K562 (cell line): ENCODE data around the gene IRF8. TPM values are rescaled to one million over a fixed set of nuclear protein-coding genes. Genes with fewer than 3 reads are reported as not detected.

ENCODE experiments used
- ATAC-seq: fragments of 200-7000 bp; cut with Tn5 transposase; 3 replicates; pipeline ENCODE4 v1.9.1; 2020; ENCODE audit warnings: moderate library complexity
- BruUV-seq: library from RNA; stranded (reverse); fragments of 400-500 nt; replicated peaks from 2 replicates; lab custom pipeline; 2021; lab: Mats Ljungman, UMichigan
- CTCF ChIA-PET: fragments of 300-600 bp; formaldehyde crosslinking; extraction: SDS; loops from one replicate; lab custom pipeline; 2021; ENCODE audit warnings: low intra/inter-chr PET ratio; lab: Yijun Ruan, JAX
- POLR2A ChIA-PET: fragments of 300-600, 350-650 bp; sonication (Branson Sonifier 250); formaldehyde crosslinking; extraction: SDS; loops from one replicate; lab custom pipeline; 2021; ENCODE audit warnings: antibody characterized with exemption, inconsistent platforms; lab: Yijun Ruan, JAX
- DNase-seq, 4 experiments: peaks; one replicate each; pipeline versions ENCODE4 v3.0.0 to v3.0.0-alpha.2; 2011 to 2018; ENCODE audit warnings: low spot score in 3 of 4, mixed read lengths in 3 of 4; ENCODE audit errors: extremely low read depth in 1 of 4
- FAIRE-seq: peaks from 2 replicates; lab custom pipeline; 2011; peaks lifted over from hg19 to GRCh38; lab: Jason Lieb, UNC
- H2AFZ ChIP-seq: 2 replicates; pipeline ENCODE4 v1.6.0; 2011; ENCODE audit warnings: low read depth, low read length, control low read depth, inconsistent platforms
- H3K27ac ChIP-seq: fragments of 200-600 bp; 3 replicates; pipeline ENCODE4 v1.8.0; 2011; ENCODE audit warnings: low read depth, mild to moderate bottlenecking, control low read depth, inconsistent platforms, low read length, moderate library complexity, mixed read lengths; ENCODE audit errors: extremely low read depth
- H3K27me3 ChIP-seq, 2 experiments: fragments of 300-600 bp in 1 of 2; 2 replicates in 1 of 2; 3 replicates in 1 of 2; pipeline versions ENCODE4 v1.6.0 to v1.8.0; 2011; ENCODE audit warnings: inconsistent platforms in 2 of 2, low read length in 2 of 2, mild to moderate bottlenecking in 1 of 2, mixed read lengths in 1 of 2, moderate library complexity in 1 of 2; ENCODE audit not compliant: control insufficient read depth in 2 of 2, insufficient read depth in 2 of 2
- H3K36me3 ChIP-seq: fragments of 300-600 bp; 3 replicates; pipeline ENCODE4 v1.8.0; 2011; ENCODE audit warnings: mild to moderate bottlenecking, low read length, inconsistent platforms; ENCODE audit not compliant: control insufficient read depth, insufficient read depth
- H3K4me1 ChIP-seq, 2 experiments: fragments of 200-600 bp in 1 of 2; replicated peaks in 1 of 2; 2 replicates in 1 of 2; 3 replicates in 1 of 2; pipeline versions ENCODE4 v1.5.1 to v1.8.0; 2011; ENCODE audit warnings: inconsistent platforms in 2 of 2, low read length in 2 of 2, mild to moderate bottlenecking in 1 of 2, mixed read lengths in 1 of 2, moderate library complexity in 1 of 2; ENCODE audit not compliant: control insufficient read depth in 2 of 2, insufficient read depth in 2 of 2
- H3K4me2 ChIP-seq: 2 replicates; pipeline ENCODE4 v1.6.1; 2011; ENCODE audit warnings: low read length, control low read depth, inconsistent platforms, mixed read lengths; ENCODE audit not compliant: insufficient read depth
- H3K4me3 ChIP-seq: fragments of 200-600 bp; sonication (generic), shearing (Covaris generic); 2 replicates; pipeline ENCODE4 v1.5.1; 2016; ENCODE audit warnings: control low read depth, inconsistent platforms
- H3K79me2 ChIP-seq: fragments of 200-600 bp; 3 replicates; pipeline ENCODE4 v1.8.0; 2011; ENCODE audit warnings: low read length, inconsistent platforms; ENCODE audit not compliant: control insufficient read depth, insufficient read depth
- H3K9ac ChIP-seq, 2 experiments: 2 replicates each; pipeline versions ENCODE4 v1.6.0 to v1.6.1; 2011; ENCODE audit warnings: low read depth in 2 of 2, low read length in 2 of 2, control low read depth in 1 of 2, inconsistent platforms in 1 of 2, mild to moderate bottlenecking in 1 of 2, mixed read lengths in 1 of 2; ENCODE audit not compliant: insufficient read depth in 1 of 2
- H3K9me1 ChIP-seq: one replicate; pipeline ENCODE4 v1.6.0; 2011; ENCODE audit warnings: inconsistent platforms, mild to moderate bottlenecking, low read length, moderate library complexity; ENCODE audit not compliant: control insufficient read depth, insufficient read depth
- H3K9me3 ChIP-seq: replicated peaks from 2 replicates; pipeline ENCODE4 v1.5.1; 2011; ENCODE audit warnings: low read depth, low read length, inconsistent platforms; ENCODE audit not compliant: control insufficient read depth, insufficient read depth
- H4K20me1 ChIP-seq: replicated peaks from 2 replicates; pipeline ENCODE4 v1.6.1; 2011; ENCODE audit warnings: low read length, inconsistent platforms, mixed read lengths; ENCODE audit not compliant: control insufficient read depth, insufficient read depth
- ETS2 ChIP-seq: IDR thresholded peaks from 2 replicates; pipeline ENCODE4 v1.6.1; 2016; ENCODE audit warnings: borderline replicate concordance, missing genetic modification characterization, mild to moderate bottlenecking, moderate library complexity, missing compliant biosample characterization; ENCODE audit not compliant: poor library complexity, severe bottlenecking
- HMG20A ChIP-seq: fragments of 450-650 bp; formaldehyde crosslinking; conservative IDR thresholded peaks from 2 replicates; pipeline ENCODE4 v1.4.0; 2020; ENCODE audit warnings: mild to moderate bottlenecking, mixed read lengths
- HNRNPK ChIP-seq: fragments of 200-400 bp; formaldehyde crosslinking; IDR thresholded peaks from one replicate; pipeline ENCODE4 v1.6.1; 2018; ENCODE audit warnings: mild to moderate bottlenecking, low read depth, low read length; ENCODE audit not compliant: poor library complexity, severe bottlenecking
- HNRNPUL1 ChIP-seq: fragments of 200-400 bp; formaldehyde crosslinking; IDR thresholded peaks from 2 replicates; pipeline ENCODE4 v1.6.1; 2017; ENCODE audit warnings: low read length
- MLLT1 ChIP-seq, 2 experiments: fragments of 450-650 bp; IDR thresholded peaks; 2 replicates each; pipeline ENCODE4 v1.6.1; 2016
- MYC ChIP-seq, 2 experiments: fragments of 250-450 bp in 1 of 2; sonication (Bioruptor Pico) in 1 of 2; IDR thresholded peaks; 2 replicates each; pipeline versions ENCODE4 v1.5.1 to v1.6.1; 2012 to 2021; ENCODE audit warnings: low read depth in 2 of 2, borderline replicate concordance in 1 of 2, improper control_type of control experiment in 1 of 2, low read length in 1 of 2, mild to moderate bottlenecking in 1 of 2, moderate library complexity in 1 of 2
- PML ChIP-seq: IDR thresholded peaks from 2 replicates; pipeline ENCODE4 v1.6.1; 2012; ENCODE audit warnings: low read length, inconsistent platforms
- POLR2B ChIP-seq: fragments of 450-650 bp; IDR thresholded peaks from 2 replicates; pipeline ENCODE4 v1.6.1; 2018; ENCODE audit warnings: low read depth; ENCODE audit not compliant: partially characterized antibody
- RB1 ChIP-seq: fragments of 450-650 bp; IDR thresholded peaks from 2 replicates; pipeline ENCODE4 v1.6.1; 2017; ENCODE audit warnings: low read depth, mild to moderate bottlenecking
- THRA ChIP-seq: fragments of 450-650 bp; IDR thresholded peaks from 2 replicates; pipeline ENCODE4 v1.6.1; 2017; ENCODE audit warnings: mild to moderate bottlenecking, moderate library complexity
- VEZF1 ChIP-seq: fragments of 200-800 bp; sonication (Bioruptor generic); IDR thresholded peaks from 2 replicates; pipeline ENCODE4 v1.6.1; 2017; ENCODE audit warnings: missing genetic modification characterization, missing compliant biosample characterization
- YBX1 ChIP-seq: fragments of 450-650 bp; IDR thresholded peaks from 2 replicates; pipeline ENCODE4 v1.7.1; 2016; ENCODE audit warnings: mild to moderate bottlenecking
- ZBTB34 ChIP-seq: fragments of 250-450 bp; sonication (Bioruptor Pico); IDR thresholded peaks from 2 replicates; pipeline ENCODE4 v1.8.0; 2021; ENCODE audit warnings: mild to moderate bottlenecking, moderate library complexity
- ZBTB5 ChIP-seq: fragments of 450-650 bp; IDR thresholded peaks from 2 replicates; pipeline ENCODE4 v1.6.1; 2017; ENCODE audit warnings: antibody characterized with exemption
- ZNF561 ChIP-seq: fragments of 450-650 bp; formaldehyde crosslinking; conservative IDR thresholded peaks from 2 replicates; pipeline ENCODE4 v1.4.0; 2020; ENCODE audit warnings: mild to moderate bottlenecking, moderate library complexity
- WGBS: fragments of 100-300 bp; shearing (Covaris generic); methylation state at CpG from one replicate; pipeline ENCODE4 v1.1.6; 2016; ENCODE audit warnings: low coverage, mixed read lengths; ENCODE audit not compliant: insufficient coverage; ENCODE audit errors: missing lambda C conversion rate; 5-methylcytosine and 5-hydroxymethylcytosine counted together
- in situ Hi-C: fragments of 300-500 bp; cut with MboI; formaldehyde crosslinking; loops from 4 replicates; pipeline ENCODE4 v1.15.0; 2018; ENCODE audit warnings: inconsistent platforms, mixed read lengths
- intact Hi-C: fragments of 100-400 bp; cut with micrococcal nuclease; formaldehyde crosslinking; loops from 2 replicates; pipeline ENCODE4 v1.14.2; 2022
- polyA plus RNA-seq, 8 experiments: library from polyadenylated mRNA; depleted of rRNA in 4 of 8; stranded (reverse) in 5 of 8; unstranded in 3 of 8; fragments of >200 nt; fragmentation: Nextera tagmentation in 2 of 8; fragmentation: Illumina TruSeq in 1 of 8; extraction: Ambion mirVana in 2 of 8; extraction: Trizol in 1 of 8; gene quantifications; 2 replicates each; pipeline versions ENCODE4 v1.2.1 to v1.2.3, GENCODE V29; 2011 to 2014; ENCODE audit warnings: inconsistent platforms in 1 of 8, missing spikeins in 1 of 8
- total RNA-seq, 7 experiments: library from RNA; depleted of rRNA in 6 of 7; stranded (reverse); fragments of >200 nt in 6 of 7; fragmentation: Illumina TruSeq in 2 of 7; extraction: Trizol in 2 of 7; gene quantifications; 2 replicates each; pipeline versions ENCODE4 v1.2.1 to v1.2.3, GENCODE V29; 2011 to 2021; ENCODE audit warnings: low replicate concordance in 1 of 7

Gene IRF8
- total and polyA plus RNA-seq, 9 of the 15 experiments (the other 6 are each of a cell fraction or from before 2014, with no cell fraction given), result 0.01 to 0.98 TPM; not detected in 7

GRCh38 chr16:85903559-85903958 is 4.6 kb downstream of the IRF8 start:
- no TSS peak for BruUV-seq
- Histone ChIP-seq H3K27ac (no peak overlapping the region), H3K4me1 (peaks cover 0 to 6% of the 10 kb centered on the region in 2 experiments; a peak in 1 of 5 replicates), H3K79me2 (no peaks in the 10 kb centered on the region), H3K27me3 (peaks cover 57 to 80% of the 10 kb centered on the region in 2 experiments; a peak in 4 of 5 replicates), H3K9ac (no peak overlapping the region), H3K36me3 (no peaks in the 10 kb centered on the region), H3K9me1 (no peaks in the 10 kb centered on the region), H4K20me1 (peaks cover 2% of the 10 kb centered on the region), H2AFZ (no peak overlapping the region), H3K4me3 (no peak overlapping the region), H3K9me3 (no peaks in the 10 kb centered on the region), H3K4me2 (no peak overlapping the region)
- intact Hi-C loops (no loop called here), in situ Hi-C loops (no loop called here)
- ATAC-seq (no peak), DNase-seq (no peak), FAIRE-seq (no peak)
- ChIA-PET CTCF (no interaction called here), POLR2A (interaction anchor here (0.5 to 1.8 kb wide), 2 partner anchors 11 to 32 kb away, joined by 4 to 6 read pairs; no protein-coding TSS in a partner anchor)
- 0% methylated on average over 6 of the region's 6 CpGs for WGBS
- no peak for TF ChIP-seq POLR2B
- no peak for TF ChIP-seq RB1
- TF ChIP-seq ZBTB34, result no peak
- no peak for TF ChIP-seq VEZF1 (CRISPR knock-in tag)
- no peak for TF ChIP-seq HNRNPK
- TF ChIP-seq YBX1, result no peak
- TF ChIP-seq ZBTB5, result no peak
- TF ChIP-seq MYC (IDR thresholded peaks at IDR 0.05; ENCODE audit: low read depth, low read length), result no peak
- TF ChIP-seq MYC (CRISPR knock-in tag; IDR thresholded peaks at IDR 0.05; ENCODE audit: borderline replicate concordance, low read depth), result no peak
- no peak for TF ChIP-seq THRA
- no peak for TF ChIP-seq ETS2
- no peak for TF ChIP-seq HNRNPUL1
- TF ChIP-seq PML, result no peak
- TF ChIP-seq ZNF561 (CRISPR knock-in tag), result no peak
- no peak for TF ChIP-seq MLLT1 (IDR thresholded peaks at IDR 0.05)
- TF ChIP-seq HMG20A (CRISPR knock-in tag), result no peak
